MM.1S (cell line): ENCODE results near the gene CAPN15.

ENCODE experiments used
- CTCF ChIP-seq: fragments of 300-600 bp; sonication (generic); IDR thresholded peaks from 2 replicates; pipeline ENCODE4 v1.5.1; 2016; ENCODE audit warnings: antibody characterized with exemption, low read length, mixed read lengths
- EZH2 ChIP-seq: fragments of 300-600 bp; sonication (generic); optimal IDR thresholded peaks from 2 replicates; pipeline ENCODE3; 2017; ENCODE audit warnings: low read depth, mild to moderate bottlenecking, antibody characterized with exemption, low read length, mixed read lengths
- EZH2phosphoT487 ChIP-seq: fragments of 300-600 bp; sonication (generic); IDR thresholded peaks from 2 replicates; pipeline ENCODE4 v1.6.1; 2018; ENCODE audit warnings: antibody characterized with exemption, low read length

GRCh38 chr16:500709-501108 lies 26.8 kb upstream of the CAPN15 start:
- TF ChIP-seq CTCF: no peak
- TF ChIP-seq EZH2: no peak
- TF ChIP-seq EZH2phosphoT487: no peak
